ENCODE data around the gene DHX32.
"Not testable (repeated sequence)": the region's sequence is repeated elsewhere in the genome, so short reads cannot be mapped to it uniquely, and the experiment has no call there.

- not testable (repeated sequence) for TF ChIP-seq CTCF (IDR thresholded peaks at IDR 0.05; ENCODE audit: low read depth, low read length); EZH2phosphoT487 (IDR thresholded peaks at IDR 0.05; ENCODE audit: low read depth)
These were observed 36.7 kb upstream of the DHX32 start for GRCh38 chr10:125917704-125918361.
